ENCODE data around the gene SRP72. TPM values are rescaled to one million over a fixed set of nuclear protein-coding genes. Genes with fewer than 3 reads are reported as not detected.

Gene SRP72
- total RNA-seq, 1 experiment from 2014 or later, result 138 TPM

DNA sequence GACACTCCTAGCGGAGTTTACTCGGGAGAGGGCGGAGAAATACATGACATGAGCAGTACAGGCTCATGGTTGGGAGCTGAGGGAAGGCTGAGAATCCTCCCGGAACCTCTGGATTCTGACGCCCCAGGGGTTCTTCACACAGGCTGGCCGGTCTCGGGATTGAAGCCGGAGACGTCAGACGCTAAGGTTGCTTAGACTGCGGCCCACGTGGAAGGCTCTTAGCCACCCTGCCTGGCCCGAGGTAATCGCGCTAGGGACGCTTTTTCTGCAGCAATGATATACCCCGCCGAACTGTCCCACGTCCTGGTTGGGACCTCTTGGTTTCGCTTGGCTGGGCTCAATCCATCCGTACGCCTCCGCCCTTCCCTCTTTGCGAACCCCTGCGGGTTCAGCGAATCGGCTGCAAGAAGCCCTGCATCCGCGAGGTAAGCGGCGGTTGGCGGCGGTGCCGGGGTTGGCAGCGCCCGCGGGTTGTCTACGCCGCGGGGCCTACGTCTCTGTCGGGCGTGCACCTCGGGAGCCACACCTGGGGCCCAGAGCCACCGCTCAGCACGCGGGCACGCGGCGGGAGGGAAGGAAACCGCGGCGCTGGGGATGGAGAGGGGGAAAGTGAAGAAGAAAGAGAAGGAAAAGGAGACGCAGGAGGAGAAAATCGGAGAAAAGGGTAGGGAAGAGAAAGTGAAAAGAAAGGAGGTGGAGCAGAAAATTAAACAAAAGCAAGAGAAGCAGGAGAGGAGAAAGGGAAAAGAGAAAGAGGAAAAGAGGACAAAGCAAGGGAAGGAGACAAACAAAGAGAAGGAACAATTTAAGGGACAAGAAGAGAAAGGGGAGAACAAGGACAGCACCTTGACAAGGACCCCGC lies 38.1 kb downstream of the SRP72 start, which contains the start of gene ARL9 (continued):
- TF ChIP-seq, protein P1, sequence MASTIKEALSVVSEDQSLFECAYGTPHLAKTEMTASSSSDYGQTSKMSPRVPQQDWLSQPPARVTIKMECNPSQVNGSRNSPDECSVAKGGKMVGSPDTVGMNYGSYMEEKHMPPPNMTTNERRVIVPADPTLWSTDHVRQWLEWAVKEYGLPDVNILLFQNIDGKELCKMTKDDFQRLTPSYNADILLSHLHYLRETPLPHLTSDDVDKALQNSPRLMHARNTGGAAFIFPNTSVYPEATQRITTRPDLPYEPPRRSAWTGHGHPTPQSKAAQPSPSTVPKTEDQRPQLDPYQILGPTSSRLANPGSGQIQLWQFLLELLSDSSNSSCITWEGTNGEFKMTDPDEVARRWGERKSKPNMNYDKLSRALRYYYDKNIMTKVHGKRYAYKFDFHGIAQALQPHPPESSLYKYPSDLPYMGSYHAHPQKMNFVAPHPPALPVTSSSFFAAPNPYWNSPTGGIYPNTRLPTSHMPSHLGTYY (CRISPR knock-in tag; IDR thresholded peaks at IDR 0.05), result no peak
- TF ChIP-seq, protein P2, sequence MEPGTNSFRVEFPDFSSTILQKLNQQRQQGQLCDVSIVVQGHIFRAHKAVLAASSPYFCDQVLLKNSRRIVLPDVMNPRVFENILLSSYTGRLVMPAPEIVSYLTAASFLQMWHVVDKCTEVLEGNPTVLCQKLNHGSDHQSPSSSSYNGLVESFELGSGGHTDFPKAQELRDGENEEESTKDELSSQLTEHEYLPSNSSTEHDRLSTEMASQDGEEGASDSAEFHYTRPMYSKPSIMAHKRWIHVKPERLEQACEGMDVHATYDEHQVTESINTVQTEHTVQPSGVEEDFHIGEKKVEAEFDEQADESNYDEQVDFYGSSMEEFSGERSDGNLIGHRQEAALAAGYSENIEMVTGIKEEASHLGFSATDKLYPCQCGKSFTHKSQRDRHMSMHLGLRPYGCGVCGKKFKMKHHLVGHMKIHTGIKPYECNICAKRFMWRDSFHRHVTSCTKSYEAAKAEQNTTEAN (CRISPR knock-in tag; IDR thresholded peaks at IDR 0.05), result peak; percentile 83; the same call in 1 of the 2 replicates
- TF ChIP-seq TEAD1 (CRISPR knock-in tag; IDR thresholded peaks at IDR 0.05), result 0 out of 2 replicates have a peak, but pooled peaks have one; percentile 16
- TF ChIP-seq PRRX2 (CRISPR knock-in tag; IDR thresholded peaks at IDR 0.05), result no peak
- TF ChIP-seq, protein P3, sequence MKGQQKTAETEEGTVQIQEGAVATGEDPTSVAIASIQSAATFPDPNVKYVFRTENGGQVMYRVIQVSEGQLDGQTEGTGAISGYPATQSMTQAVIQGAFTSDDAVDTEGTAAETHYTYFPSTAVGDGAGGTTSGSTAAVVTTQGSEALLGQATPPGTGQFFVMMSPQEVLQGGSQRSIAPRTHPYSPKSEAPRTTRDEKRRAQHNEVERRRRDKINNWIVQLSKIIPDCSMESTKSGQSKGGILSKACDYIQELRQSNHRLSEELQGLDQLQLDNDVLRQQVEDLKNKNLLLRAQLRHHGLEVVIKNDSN (CRISPR knock-in tag; IDR thresholded peaks at IDR 0.05), result no peak; the same call in 1 of the 2 replicates
- TF ChIP-seq FOXP1 (CRISPR knock-in tag; IDR thresholded peaks at IDR 0.05; ENCODE audit: borderline replicate concordance), result peak; percentile 76
- peak; percentile 71; the same call in 1 of the 2 replicates for TF ChIP-seq SMAD4 (CRISPR knock-in tag; IDR thresholded peaks at IDR 0.05)
- no peak for TF ChIP-seq ESRRA (CRISPR knock-in tag; IDR thresholded peaks at IDR 0.05; ENCODE audit: borderline replicate concordance)
- TF ChIP-seq NFE2L1 (CRISPR knock-in tag; IDR thresholded peaks at IDR 0.05), result peak; percentile 35; the same call in 1 of the 2 replicates
- TF ChIP-seq, protein P4, sequence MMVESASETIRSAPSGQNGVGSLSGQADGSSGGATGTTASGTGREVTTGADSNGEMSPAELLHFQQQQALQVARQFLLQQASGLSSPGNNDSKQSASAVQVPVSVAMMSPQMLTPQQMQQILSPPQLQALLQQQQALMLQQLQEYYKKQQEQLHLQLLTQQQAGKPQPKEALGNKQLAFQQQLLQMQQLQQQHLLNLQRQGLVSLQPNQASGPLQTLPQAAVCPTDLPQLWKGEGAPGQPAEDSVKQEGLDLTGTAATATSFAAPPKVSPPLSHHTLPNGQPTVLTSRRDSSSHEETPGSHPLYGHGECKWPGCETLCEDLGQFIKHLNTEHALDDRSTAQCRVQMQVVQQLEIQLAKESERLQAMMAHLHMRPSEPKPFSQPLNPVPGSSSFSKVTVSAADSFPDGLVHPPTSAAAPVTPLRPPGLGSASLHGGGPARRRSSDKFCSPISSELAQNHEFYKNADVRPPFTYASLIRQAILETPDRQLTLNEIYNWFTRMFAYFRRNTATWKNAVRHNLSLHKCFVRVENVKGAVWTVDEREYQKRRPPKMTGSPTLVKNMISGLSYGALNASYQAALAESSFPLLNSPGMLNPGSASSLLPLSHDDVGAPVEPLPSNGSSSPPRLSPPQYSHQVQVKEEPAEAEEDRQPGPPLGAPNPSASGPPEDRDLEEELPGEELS (CRISPR knock-in tag; IDR thresholded peaks at IDR 0.05), result peak; percentile 59; the same call in 1 of the 2 replicates
- TF ChIP-seq, protein P5, sequence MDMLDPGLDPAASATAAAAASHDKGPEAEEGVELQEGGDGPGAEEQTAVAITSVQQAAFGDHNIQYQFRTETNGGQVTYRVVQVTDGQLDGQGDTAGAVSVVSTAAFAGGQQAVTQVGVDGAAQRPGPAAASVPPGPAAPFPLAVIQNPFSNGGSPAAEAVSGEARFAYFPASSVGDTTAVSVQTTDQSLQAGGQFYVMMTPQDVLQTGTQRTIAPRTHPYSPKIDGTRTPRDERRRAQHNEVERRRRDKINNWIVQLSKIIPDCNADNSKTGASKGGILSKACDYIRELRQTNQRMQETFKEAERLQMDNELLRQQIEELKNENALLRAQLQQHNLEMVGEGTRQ (CRISPR knock-in tag; IDR thresholded peaks at IDR 0.05), result no peak
- no peak for TF ChIP-seq CBFB (CRISPR knock-in tag; IDR thresholded peaks at IDR 0.05; ENCODE audit: low read depth)
- 0 out of 2 replicates have a peak, but pooled peaks have one; percentile 61 for TF ChIP-seq KAT7 (CRISPR knock-in tag; IDR thresholded peaks at IDR 0.05; ENCODE audit: borderline replicate concordance)
- TF ChIP-seq, protein P6, sequence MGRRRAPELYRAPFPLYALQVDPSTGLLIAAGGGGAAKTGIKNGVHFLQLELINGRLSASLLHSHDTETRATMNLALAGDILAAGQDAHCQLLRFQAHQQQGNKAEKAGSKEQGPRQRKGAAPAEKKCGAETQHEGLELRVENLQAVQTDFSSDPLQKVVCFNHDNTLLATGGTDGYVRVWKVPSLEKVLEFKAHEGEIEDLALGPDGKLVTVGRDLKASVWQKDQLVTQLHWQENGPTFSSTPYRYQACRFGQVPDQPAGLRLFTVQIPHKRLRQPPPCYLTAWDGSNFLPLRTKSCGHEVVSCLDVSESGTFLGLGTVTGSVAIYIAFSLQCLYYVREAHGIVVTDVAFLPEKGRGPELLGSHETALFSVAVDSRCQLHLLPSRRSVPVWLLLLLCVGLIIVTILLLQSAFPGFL (CRISPR knock-in tag; IDR thresholded peaks at IDR 0.05; ENCODE audit: borderline replicate concordance), result no peak
- TF ChIP-seq SOX15 (CRISPR knock-in tag; IDR thresholded peaks at IDR 0.05), result no peak
- TF ChIP-seq GRHL2 (CRISPR knock-in tag; IDR thresholded peaks at IDR 0.05; ENCODE audit: insufficient replicate concordance, severe bottlenecking), result no peak
- TF ChIP-seq, protein P7, sequence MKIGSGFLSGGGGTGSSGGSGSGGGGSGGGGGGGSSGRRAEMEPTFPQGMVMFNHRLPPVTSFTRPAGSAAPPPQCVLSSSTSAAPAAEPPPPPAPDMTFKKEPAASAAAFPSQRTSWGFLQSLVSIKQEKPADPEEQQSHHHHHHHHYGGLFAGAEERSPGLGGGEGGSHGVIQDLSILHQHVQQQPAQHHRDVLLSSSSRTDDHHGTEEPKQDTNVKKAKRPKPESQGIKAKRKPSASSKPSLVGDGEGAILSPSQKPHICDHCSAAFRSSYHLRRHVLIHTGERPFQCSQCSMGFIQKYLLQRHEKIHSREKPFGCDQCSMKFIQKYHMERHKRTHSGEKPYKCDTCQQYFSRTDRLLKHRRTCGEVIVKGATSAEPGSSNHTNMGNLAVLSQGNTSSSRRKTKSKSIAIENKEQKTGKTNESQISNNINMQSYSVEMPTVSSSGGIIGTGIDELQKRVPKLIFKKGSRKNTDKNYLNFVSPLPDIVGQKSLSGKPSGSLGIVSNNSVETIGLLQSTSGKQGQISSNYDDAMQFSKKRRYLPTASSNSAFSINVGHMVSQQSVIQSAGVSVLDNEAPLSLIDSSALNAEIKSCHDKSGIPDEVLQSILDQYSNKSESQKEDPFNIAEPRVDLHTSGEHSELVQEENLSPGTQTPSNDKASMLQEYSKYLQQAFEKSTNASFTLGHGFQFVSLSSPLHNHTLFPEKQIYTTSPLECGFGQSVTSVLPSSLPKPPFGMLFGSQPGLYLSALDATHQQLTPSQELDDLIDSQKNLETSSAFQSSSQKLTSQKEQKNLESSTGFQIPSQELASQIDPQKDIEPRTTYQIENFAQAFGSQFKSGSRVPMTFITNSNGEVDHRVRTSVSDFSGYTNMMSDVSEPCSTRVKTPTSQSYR (CRISPR knock-in tag; IDR thresholded peaks at IDR 0.05), result 0 out of 2 replicates have a peak, but pooled peaks have one; percentile 54
- no peak for TF ChIP-seq HMGA2 (CRISPR knock-in tag; IDR thresholded peaks at IDR 0.05)
- peak; percentile 63; the same call in 1 of the 2 replicates for TF ChIP-seq MYBL2 (CRISPR knock-in tag; IDR thresholded peaks at IDR 0.05)
- TF ChIP-seq ZNF138 (CRISPR knock-in tag; conservative IDR thresholded peaks at IDR 0.05), result no peak
- TF ChIP-seq, protein P8, sequence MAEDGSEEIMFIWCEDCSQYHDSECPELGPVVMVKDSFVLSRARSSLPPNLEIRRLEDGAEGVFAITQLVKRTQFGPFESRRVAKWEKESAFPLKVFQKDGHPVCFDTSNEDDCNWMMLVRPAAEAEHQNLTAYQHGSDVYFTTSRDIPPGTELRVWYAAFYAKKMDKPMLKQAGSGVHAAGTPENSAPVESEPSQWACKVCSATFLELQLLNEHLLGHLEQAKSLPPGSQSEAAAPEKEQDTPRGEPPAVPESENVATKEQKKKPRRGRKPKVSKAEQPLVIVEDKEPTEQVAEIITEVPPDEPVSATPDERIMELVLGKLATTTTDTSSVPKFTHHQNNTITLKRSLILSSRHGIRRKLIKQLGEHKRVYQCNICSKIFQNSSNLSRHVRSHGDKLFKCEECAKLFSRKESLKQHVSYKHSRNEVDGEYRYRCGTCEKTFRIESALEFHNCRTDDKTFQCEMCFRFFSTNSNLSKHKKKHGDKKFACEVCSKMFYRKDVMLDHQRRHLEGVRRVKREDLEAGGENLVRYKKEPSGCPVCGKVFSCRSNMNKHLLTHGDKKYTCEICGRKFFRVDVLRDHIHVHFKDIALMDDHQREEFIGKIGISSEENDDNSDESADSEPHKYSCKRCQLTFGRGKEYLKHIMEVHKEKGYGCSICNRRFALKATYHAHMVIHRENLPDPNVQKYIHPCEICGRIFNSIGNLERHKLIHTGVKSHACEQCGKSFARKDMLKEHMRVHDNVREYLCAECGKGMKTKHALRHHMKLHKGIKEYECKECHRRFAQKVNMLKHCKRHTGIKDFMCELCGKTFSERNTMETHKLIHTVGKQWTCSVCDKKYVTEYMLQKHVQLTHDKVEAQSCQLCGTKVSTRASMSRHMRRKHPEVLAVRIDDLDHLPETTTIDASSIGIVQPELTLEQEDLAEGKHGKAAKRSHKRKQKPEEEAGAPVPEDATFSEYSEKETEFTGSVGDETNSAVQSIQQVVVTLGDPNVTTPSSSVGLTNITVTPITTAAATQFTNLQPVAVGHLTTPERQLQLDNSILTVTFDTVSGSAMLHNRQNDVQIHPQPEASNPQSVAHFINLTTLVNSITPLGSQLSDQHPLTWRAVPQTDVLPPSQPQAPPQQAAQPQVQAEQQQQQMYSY (CRISPR knock-in tag; IDR thresholded peaks at IDR 0.05), result no peak
- TF ChIP-seq TEAD4 (CRISPR knock-in tag; IDR thresholded peaks at IDR 0.05), result no peak
- 0 out of 2 replicates have a peak, but pooled peaks have one; percentile 8 for TF ChIP-seq ZNF317 (CRISPR knock-in tag; IDR thresholded peaks at IDR 0.05; ENCODE audit: borderline replicate concordance, low read depth)

Data from WTC11 (cell line).